HG03469 (cell line): Measurements from ENCODE around the gene HSPA6.
"Not testable (repeated sequence)": the region's sequence is repeated elsewhere in the genome, so short reads cannot be mapped to it uniquely, and the experiment has no call there.

Experiments
- ATAC-seq: cut with Tn5 transposase; IDR thresholded peaks from one replicate; pipeline ENCODE4 v1.9.1; 2021; ENCODE audit warnings: mild to moderate bottlenecking, moderate library complexity, moderate number of reproducible peaks; ENCODE audit not compliant: unreplicated experiment

Gene HSPA6

GRCh38 chr1:161557506-161558450, 33.4 kb downstream of the HSPA6 start:
- ATAC-seq, result not testable (repeated sequence)

- not testable (repeated sequence) for ATAC-seq
These were observed 36.8 kb downstream of the HSPA6 start for GRCh38 chr1:161560960-161561715.

- ATAC-seq, result not testable (repeated sequence)
These were observed 38.1 kb downstream of the HSPA6 start for GRCh38 chr1:161562441-161562840.

- ATAC-seq, result not testable (repeated sequence)
These were observed 39.2 kb downstream of the HSPA6 start for GRCh38 chr1:161563522-161563921.

GRCh38 chr1:161566602-161566960, 42.2 kb downstream of the HSPA6 start:
- ATAC-seq, result not testable (repeated sequence)

- not testable (repeated sequence) for ATAC-seq
These were observed 47.4 kb downstream of the HSPA6 start for GRCh38 chr1:161571703-161572102.
